Trophoblast cell (in vitro differentiated cells and primary cell): ENCODE data around the gene CTIF.

Experiments
- DNase-seq, 2 donors: peaks; one replicate each; pipeline ENCODE4 v3.0.0-alpha.2; 2016
- H2AFZ ChIP-seq: 2 replicates; pipeline ENCODE4 v1.6.1; 2013; ENCODE audit warnings: low read length, moderate library complexity, mild to moderate bottlenecking; ENCODE audit not compliant: insufficient read depth, poor library complexity
- H2AK5ac ChIP-seq: 2 replicates; pipeline ENCODE4 v1.6.1; 2013; ENCODE audit warnings: mild to moderate bottlenecking, low read length
- H2BK120ac ChIP-seq: 2 replicates; pipeline ENCODE4 v1.6.1; 2013; ENCODE audit warnings: low read length, mild to moderate bottlenecking, moderate library complexity; ENCODE audit not compliant: insufficient read depth, poor library complexity
- H2BK12ac ChIP-seq: 2 replicates; pipeline ENCODE4 v1.6.1; 2013; ENCODE audit warnings: mild to moderate bottlenecking, low read length, moderate library complexity
- H2BK5ac ChIP-seq: 2 replicates; pipeline ENCODE4 v1.6.1; 2013; ENCODE audit warnings: low read length, low read depth, moderate library complexity, mild to moderate bottlenecking; ENCODE audit not compliant: poor library complexity
- H3K14ac ChIP-seq: 2 replicates; pipeline ENCODE4 v1.6.1; 2013; ENCODE audit warnings: mild to moderate bottlenecking, low read length
- H3K18ac ChIP-seq: 2 replicates; pipeline ENCODE4 v1.6.1; 2013; ENCODE audit warnings: mild to moderate bottlenecking, low read length
- H3K23ac ChIP-seq: 2 replicates; pipeline ENCODE4 v1.6.1; 2013; ENCODE audit warnings: low read length
- H3K27ac ChIP-seq: 2 replicates; pipeline ENCODE4 v1.5.1; 2013; ENCODE audit warnings: low read depth, mild to moderate bottlenecking, inconsistent platforms, low read length, moderate library complexity
- H3K27me3 ChIP-seq: 2 replicates; pipeline ENCODE4 v1.6.1; 2013; ENCODE audit warnings: inconsistent platforms, mild to moderate bottlenecking, low read length, moderate library complexity; ENCODE audit not compliant: insufficient read depth
- H3K36me3 ChIP-seq, 2 experiments: 1 replicate in 1 of 2; 2 replicates in 1 of 2; pipeline ENCODE4 v1.6.1; 2013; ENCODE audit warnings: low read length in 2 of 2, mild to moderate bottlenecking in 2 of 2, moderate library complexity in 1 of 2; ENCODE audit not compliant: insufficient read depth in 2 of 2, control insufficient read depth in 1 of 2
- H3K4ac ChIP-seq: 2 replicates; pipeline ENCODE4 v1.6.1; 2013; ENCODE audit warnings: low read depth, mild to moderate bottlenecking, low read length, moderate library complexity
- H3K4me1 ChIP-seq, 2 experiments: 1 replicate in 1 of 2; 2 replicates in 1 of 2; pipeline ENCODE4 v1.6.1; 2013; ENCODE audit warnings: low read length in 2 of 2, mild to moderate bottlenecking in 2 of 2, moderate library complexity in 1 of 2; ENCODE audit not compliant: insufficient read depth in 2 of 2, control insufficient read depth in 1 of 2
- H3K4me2 ChIP-seq: 2 replicates; pipeline ENCODE4 v1.6.1; 2013; ENCODE audit warnings: inconsistent platforms, mild to moderate bottlenecking, low read length, moderate library complexity
- H3K4me3 ChIP-seq: 2 replicates; pipeline ENCODE4 v1.5.1; 2013; ENCODE audit warnings: mild to moderate bottlenecking, low read depth, low read length, inconsistent platforms
- H3K79me1 ChIP-seq: one replicate; pipeline ENCODE4 v1.6.1; 2013; ENCODE audit warnings: low read length
- H3K79me2 ChIP-seq: 2 replicates; pipeline ENCODE4 v1.6.1; 2013; ENCODE audit warnings: low read length, mild to moderate bottlenecking; ENCODE audit not compliant: control insufficient read depth, insufficient read depth, poor library complexity
- H3K9ac ChIP-seq: 2 replicates; pipeline ENCODE4 v1.6.1; 2013; ENCODE audit warnings: mild to moderate bottlenecking, low read length
- H3K9me3 ChIP-seq: 2 replicates; pipeline ENCODE4 v1.6.1; 2013; ENCODE audit warnings: low read depth, mild to moderate bottlenecking, control low read depth, inconsistent platforms, low read length; ENCODE audit not compliant: insufficient read depth
- H4K12ac ChIP-seq: 2 replicates; pipeline ENCODE4 v1.6.1; 2013; ENCODE audit warnings: low read depth, mild to moderate bottlenecking, low read length, moderate library complexity
- H4K8ac ChIP-seq: 2 replicates; pipeline ENCODE4 v1.6.1; 2013; ENCODE audit warnings: low read depth, mild to moderate bottlenecking, low read length, moderate library complexity
- H4K91ac ChIP-seq: one replicate; pipeline ENCODE4 v1.6.1; 2013; ENCODE audit warnings: low read depth, mild to moderate bottlenecking, low read length, moderate library complexity
- WGBS: extraction: QIAGEN DNeasy Blood & Tissue Kit; methylation state at CpG from one replicate; pipeline ENCODE4 v1.1.7; 2013; ENCODE audit warnings: missing lambda C conversion rate; ENCODE audit not compliant: insufficient read length, insufficient coverage; ENCODE audit errors: extremely low coverage; 5-methylcytosine and 5-hydroxymethylcytosine counted together

CTIF gene

GRCh38 chr18:48627216-48627615 is 88.4 kb downstream of the CTIF start:
- Histone ChIP-seq H3K4me3 (no peak overlapping the region), H3K23ac (no peak overlapping the region), H3K36me3 (peaks cover under 1 to 5% of the 10 kb centered on the region in 2 experiments), H4K12ac (no peak overlapping the region), H3K9ac (no peak overlapping the region), H4K8ac (no peak overlapping the region), H2BK12ac (no peak overlapping the region), H3K27ac (no peak overlapping the region), H4K91ac (no peak overlapping the region), H3K79me1 (peaks cover 17% of the 10 kb centered on the region), H3K14ac (no peak overlapping the region), H2AK5ac (no peak overlapping the region), H3K18ac (no peak overlapping the region), H3K4me2 (no peak overlapping the region), H3K4ac (no peak overlapping the region), H2BK5ac (no peak overlapping the region), H2AFZ (no peak overlapping the region), H2BK120ac (no peak overlapping the region), H3K79me2 (no peaks in the 10 kb centered on the region), H3K4me1 (peaks cover 18 to 23% of the 10 kb centered on the region in 2 experiments), H3K9me3 (peaks cover under 1% of the 10 kb centered on the region), H3K27me3 (no peaks in the 10 kb centered on the region)
- no peak for DNase-seq
- WGBS, result no CpG with 5 or more reads among the region's 3 CpGs

- no CpG with 5 or more reads among the region's 7 CpGs for WGBS
Measured at GRCh38 chr18:48629730-48630324, 91.0 kb downstream of the CTIF start.

GRCh38 chr18:48631851-48632250 is 93.0 kb downstream of the CTIF start:
- no peaks in the 10 kb centered on the region for H3K27me3 ChIP-seq
- peaks cover 1% of the 10 kb centered on the region for H3K9me3 ChIP-seq
- no peak overlapping the region for H2BK120ac ChIP-seq
- no peak overlapping the region for H3K4me2 ChIP-seq
- no peak overlapping the region for H2BK5ac ChIP-seq
- WGBS, result no CpG with 5 or more reads among the region's 6 CpGs
- no peak overlapping the region for H3K27ac ChIP-seq
- H2AFZ ChIP-seq, result no peak overlapping the region
- H2BK12ac ChIP-seq, result no peak overlapping the region
- H3K79me1 ChIP-seq, result peaks cover 8% of the 10 kb centered on the region
- no peaks in the 10 kb centered on the region for H3K79me2 ChIP-seq
- H2AK5ac ChIP-seq, result no peak overlapping the region
- peaks cover 8 to 9% of the 10 kb centered on the region in 2 experiments for H3K4me1 ChIP-seq
- no peak overlapping the region for H3K4ac ChIP-seq
- no peak overlapping the region for H4K8ac ChIP-seq
- DNase-seq, result no peak
- no peak overlapping the region for H3K14ac ChIP-seq
- H3K18ac ChIP-seq, result no peak overlapping the region
- no peak overlapping the region for H3K9ac ChIP-seq
- H4K91ac ChIP-seq, result no peak overlapping the region
- H4K12ac ChIP-seq, result no peak overlapping the region
- H3K23ac ChIP-seq, result no peak overlapping the region
- H3K4me3 ChIP-seq, result no peak overlapping the region
- H3K36me3 ChIP-seq, result peaks cover 8 to 12% of the 10 kb centered on the region in 2 experiments

More at GRCh38 chr18:48629730-48630324, 91.0 kb downstream of the CTIF start:
- H3K9ac ChIP-seq, result no peak overlapping the region
- no peak overlapping the region for H3K14ac ChIP-seq
- H3K27ac ChIP-seq, result peak overlapping the region; percentile 59
- H2BK12ac ChIP-seq, result no peak overlapping the region
- peak overlapping the region; percentile 33 for H2BK5ac ChIP-seq
- H2AFZ ChIP-seq, result no peak overlapping the region
- H2AK5ac ChIP-seq, result no peak overlapping the region
- H4K12ac ChIP-seq, result no peak overlapping the region
- H3K4ac ChIP-seq, result no peak overlapping the region
- peaks cover 6 to 12% of the 10 kb centered on the region in 2 experiments for H3K36me3 ChIP-seq
- no peak overlapping the region for H4K8ac ChIP-seq
- peaks cover 1% of the 10 kb centered on the region for H3K9me3 ChIP-seq
- H2BK120ac ChIP-seq, result no peak overlapping the region
- H3K4me2 ChIP-seq, result no peak overlapping the region
- H3K4me3 ChIP-seq, result no peak overlapping the region
- no peak overlapping the region for H4K91ac ChIP-seq
- H3K79me1 ChIP-seq, result peaks cover 8% of the 10 kb centered on the region
- H3K27me3 ChIP-seq, result no peaks in the 10 kb centered on the region
- H3K4me1 ChIP-seq, result peaks cover 8 to 9% of the 10 kb centered on the region in 2 experiments
- H3K79me2 ChIP-seq, result no peaks in the 10 kb centered on the region
- peak; percentile 88 to 89 for DNase-seq
- no peak overlapping the region for H3K23ac ChIP-seq
- no peak overlapping the region for H3K18ac ChIP-seq

GRCh38 chr18:48632676-48633257 is 93.9 kb downstream of the CTIF start:
- Histone ChIP-seq H4K12ac (no peak overlapping the region), H3K9me3 (peaks cover 1% of the 10 kb centered on the region), H2AFZ (no peak overlapping the region), H3K9ac (no peak overlapping the region), H3K18ac (peak overlapping the region; percentile 34), H2BK5ac (no peak overlapping the region), H2BK120ac (no peak overlapping the region), H3K79me2 (no peaks in the 10 kb centered on the region), H3K4me3 (no peak overlapping the region), H2AK5ac (peak overlapping the region; percentile 18), H3K27ac (no peak overlapping the region), H2BK12ac (no peak overlapping the region), H3K4me1 (peaks cover 4 to 8% of the 10 kb centered on the region in 2 experiments), H3K4me2 (no peak overlapping the region), H3K27me3 (no peaks in the 10 kb centered on the region), H3K14ac (no peak overlapping the region), H3K36me3 (peaks cover 14% of the 10 kb centered on the region in 2 experiments), H3K79me1 (peaks cover 6% of the 10 kb centered on the region), H4K8ac (no peak overlapping the region), H3K23ac (no peak overlapping the region), H4K91ac (no peak overlapping the region), H3K4ac (no peak overlapping the region)
- WGBS, result no CpG with 5 or more reads among the region's 12 CpGs
- no peak for DNase-seq
